Kidney (tissue), 22 donors: ENCODE results near the gene COQ7. TPM values are rescaled to one million over a fixed set of nuclear protein-coding genes. Genes with fewer than 3 reads are reported as not detected.

Source experiments
- DNase-seq, 5 donors: peaks; one replicate each; pipeline ENCODE4 v3.0.0-alpha.2; 2013 to 2020
- FAIRE-seq: peaks from 2 replicates; lab custom pipeline; 2012; peaks lifted over from hg19 to GRCh38; lab: Jason Lieb, UNC
- H3K27ac ChIP-seq, 2 donors: one replicate each; pipeline ENCODE4 v1.7.0; 2013; ENCODE audit warnings: low read depth in 2 of 2, low read length in 2 of 2, inconsistent platforms in 1 of 2
- H3K27me3 ChIP-seq: one replicate; pipeline ENCODE4 v1.7.1; 2013; ENCODE audit warnings: low read length, inconsistent platforms; ENCODE audit not compliant: control insufficient read depth, insufficient read depth
- H3K36me3 ChIP-seq, 3 donors: one replicate each; pipeline versions ENCODE4 v1.7.0 to v1.7.1; 2013; ENCODE audit warnings: low read length in 3 of 3, control low read depth in 1 of 3, inconsistent platforms in 1 of 3; ENCODE audit not compliant: insufficient read depth in 3 of 3, control insufficient read depth in 2 of 3
- H3K4me1 ChIP-seq, 3 donors: one replicate each; pipeline versions ENCODE4 v1.7.0 to v1.7.1; 2013; ENCODE audit warnings: low read length in 3 of 3, inconsistent platforms in 1 of 3, low read depth in 1 of 3; ENCODE audit not compliant: control insufficient read depth in 2 of 3, insufficient read depth in 2 of 3
- H3K4me3 ChIP-seq, 3 donors: one replicate each; pipeline versions ENCODE4 v1.7.0 to v1.8.1; 2013; ENCODE audit warnings: low read length in 3 of 3, control low read depth in 1 of 3, inconsistent platforms in 1 of 3
- H3K9ac ChIP-seq, 3 donors: one replicate each; pipeline versions ENCODE4 v1.7.0 to v1.7.1; 2013; ENCODE audit warnings: low read length in 3 of 3, control low read depth in 1 of 3, inconsistent platforms in 1 of 3
- H3K9me3 ChIP-seq, 3 donors: one replicate each; pipeline versions ENCODE4 v1.7.0 to v1.7.1; 2013; ENCODE audit warnings: low read length in 3 of 3, control low read depth in 1 of 3, inconsistent platforms in 1 of 3; ENCODE audit not compliant: control insufficient read depth in 2 of 3, insufficient read depth in 1 of 3
- CTCF ChIP-seq: IDR thresholded peaks from 3 replicates; pipeline ENCODE4 v1.5.1; 2012; ENCODE audit warnings: mild to moderate bottlenecking, moderate library complexity, borderline replicate concordance; ENCODE audit not compliant: insufficient read depth; ENCODE audit errors: extremely low read depth
- intact Hi-C: fragments of 100-400 bp; cut with DNase I; formaldehyde crosslinking; loops from one replicate; pipeline ENCODE4 v1.11.1; 2022
- long read RNA-seq, 10 donors: library from polyadenylated mRNA in 1 of 10; unstranded in 1 of 10; transcript quantifications; one replicate each; pipeline ENCODE4 v2.0.0 and lab custom pipeline, GENCODE V29; 2021 to 2026
- polyA plus RNA-seq: library from polyadenylated mRNA; stranded (reverse); fragments of 350-450 nt; fragmentation: Illumina TruSeq; extraction: RNeasy Lipid Tissue Mini Kit (QIAGEN cat#74804); gene quantifications from one replicate; pipeline ENCODE4 v1.2.3, GENCODE V29; 2014; ENCODE audit warnings: low read depth, low replicate concordance; ENCODE audit not compliant: insufficient read depth
- total RNA-seq: library from RNA; stranded (reverse); fragmentation: NEBNext Ultra II Directional; extraction: Animal tissue kit (Norgen Biotek cat#: 25700); gene quantifications from one replicate; pipeline ENCODE4 v1.2.1, GENCODE V29; 2021
- donor health status: control.
- donor health status: control.
- donor health status: control.
- donor health status: control.
- donor health status: control.
- donor health status: DM: yes; HTN: yes; CAD: no.
- donor health status: Normal renal cell carcinoma (clear cell type).

The COQ7 gene
- total RNA-seq (32.5 TPM), polyA plus RNA-seq (18.8 TPM)
- long read RNA-seq, donor 1, partial matches to known transcripts: 0 of 5 reads
- long read RNA-seq, donor 1, other reads (novel, unspliced or antisense): 0 of 5 reads
- long read RNA-seq, donor 2, transcript COQ7-201 (6 exons, 2,657 nt): major isoform, 5 of 5 reads
- long read RNA-seq, donor 2, partial matches to known transcripts: 0 of 5 reads
- long read RNA-seq, donor 2, other reads (novel, unspliced or antisense): 0 of 5 reads
- long read RNA-seq, donor 3, transcript COQ7-201 (6 exons, 2,657 nt): major isoform, 11 of 12 reads
- long read RNA-seq, donor 3, partial matches to known transcripts: 0 of 12 reads
- long read RNA-seq, donor 3, other reads (novel, unspliced or antisense): 0 of 12 reads
- long read RNA-seq, donor 4, partial matches to known transcripts: 0 of 4 reads
- long read RNA-seq, donor 4, other reads (novel, unspliced or antisense): 0 of 4 reads
- long read RNA-seq, donor 5: 0 reads
- long read RNA-seq, donor 6, partial matches to known transcripts: 0 of 3 reads
- long read RNA-seq, donor 6, other reads (novel, unspliced or antisense): 0 of 3 reads
- long read RNA-seq, donor 7, transcript COQ7-201 (6 exons, 2,657 nt): major isoform, 11 of 25 reads
- long read RNA-seq, donor 7, partial matches to known transcripts: 7 of 25 reads
- long read RNA-seq, donor 7, other reads (novel, unspliced or antisense): 5 of 25 reads
- long read RNA-seq, donor 8, partial matches to known transcripts: 0 of 6 reads
- long read RNA-seq, donor 8, other reads (novel, unspliced or antisense): 0 of 6 reads
- long read RNA-seq, donor 9, partial matches to known transcripts: 0 of 1 reads
- long read RNA-seq, donor 9, other reads (novel, unspliced or antisense): 0 of 1 reads
- long read RNA-seq, donor 10, partial matches to known transcripts: 0 of 9 reads
- long read RNA-seq, donor 10, other reads (novel, unspliced or antisense): 0 of 9 reads

- intact Hi-C loops: no loop called here
- H3K4me1 ChIP-seq: peaks cover 0 to 7% (median 0%) of the 10 kb centered on the region in 3 donors
- H3K27ac ChIP-seq: peak within 1 kb of the TSS; percentile 98 to 100
- peak within 1 kb of the TSS; percentile 84 to 90 (median 85) for H3K9ac ChIP-seq
- FAIRE-seq (peak; percentile 93), DNase-seq (peak; percentile 98 to 100 (median 99))
- H3K4me3 ChIP-seq: peak within 1 kb of the TSS; percentile 81 to 93 (median 82)
- H3K36me3 ChIP-seq: peaks cover 0 to 5% (median 0%) of the 10 kb centered on the region in 3 donors
- H3K27me3 ChIP-seq: no peaks in the 10 kb centered on the region
- H3K9me3 ChIP-seq: no peaks in the 10 kb centered on the region
- TF ChIP-seq CTCF: no peak
Observed at GRCh38 chr16:19067349-19068236, at the start of gene COQ7. Gene COQ7, plus strand, starts transcription at chr16:19067614. Its CDS starts 51 bp downstream, at chr16:19067665.

GRCh38 chr16:19020689-19021088 is 46.7 kb upstream of the COQ7 start:
- DNase-seq (no peak), FAIRE-seq (no peak)
- Histone ChIP-seq H3K4me3 (no peak overlapping the region), H3K36me3 (no peaks in the 10 kb centered on the region), H3K9ac (no peak overlapping the region), H3K9me3 (no peaks in the 10 kb centered on the region), H3K27me3 (no peaks in the 10 kb centered on the region), H3K4me1 (no peaks in the 10 kb centered on the region), H3K27ac (no peak overlapping the region)
- intact Hi-C loops: no loop called here
- no peak for TF ChIP-seq CTCF

- H3K9me3 ChIP-seq: no peaks in the 10 kb centered on the region
- no peak for TF ChIP-seq CTCF
- intact Hi-C loops: no loop called here
- H3K4me3 ChIP-seq: no peak overlapping the region
- H3K9ac ChIP-seq: no peak overlapping the region
- H3K4me1 ChIP-seq: no peaks in the 10 kb centered on the region
- no peaks in the 10 kb centered on the region for H3K27me3 ChIP-seq
- no peaks in the 10 kb centered on the region for H3K36me3 ChIP-seq
- no peak for FAIRE-seq
- no peak for DNase-seq
- no peak overlapping the region for H3K27ac ChIP-seq
Observed at GRCh38 chr16:19021747-19022146, 45.7 kb upstream of the COQ7 start.
